Fibroblast of mammary gland (primary cell): ENCODE measurements around the gene C10orf105.
A peak's percentile ranks its signal among the peaks of the same experiment; 100 is the strongest.

Experiments used
- DNase-seq: peaks from one replicate; pipeline ENCODE4 v3.0.0-alpha.2; 2010; ENCODE audit warnings: low read depth
- H3K4me3 ChIP-seq: 2 replicates; pipeline ENCODE4 v1.5.1; 2011; ENCODE audit warnings: low read depth, mild to moderate bottlenecking, low read length, moderate library complexity; ENCODE audit not compliant: control insufficient read depth
- TF ChIP-seq, protein P1 (sequence below): conservative IDR thresholded peaks from 2 replicates; pipeline ENCODE4 v1.5.1; 2011; ENCODE audit warnings: low read depth, low read length, inconsistent platforms; ENCODE audit not compliant: control insufficient read depth, insufficient read depth

The C10orf105 gene

DNA sequence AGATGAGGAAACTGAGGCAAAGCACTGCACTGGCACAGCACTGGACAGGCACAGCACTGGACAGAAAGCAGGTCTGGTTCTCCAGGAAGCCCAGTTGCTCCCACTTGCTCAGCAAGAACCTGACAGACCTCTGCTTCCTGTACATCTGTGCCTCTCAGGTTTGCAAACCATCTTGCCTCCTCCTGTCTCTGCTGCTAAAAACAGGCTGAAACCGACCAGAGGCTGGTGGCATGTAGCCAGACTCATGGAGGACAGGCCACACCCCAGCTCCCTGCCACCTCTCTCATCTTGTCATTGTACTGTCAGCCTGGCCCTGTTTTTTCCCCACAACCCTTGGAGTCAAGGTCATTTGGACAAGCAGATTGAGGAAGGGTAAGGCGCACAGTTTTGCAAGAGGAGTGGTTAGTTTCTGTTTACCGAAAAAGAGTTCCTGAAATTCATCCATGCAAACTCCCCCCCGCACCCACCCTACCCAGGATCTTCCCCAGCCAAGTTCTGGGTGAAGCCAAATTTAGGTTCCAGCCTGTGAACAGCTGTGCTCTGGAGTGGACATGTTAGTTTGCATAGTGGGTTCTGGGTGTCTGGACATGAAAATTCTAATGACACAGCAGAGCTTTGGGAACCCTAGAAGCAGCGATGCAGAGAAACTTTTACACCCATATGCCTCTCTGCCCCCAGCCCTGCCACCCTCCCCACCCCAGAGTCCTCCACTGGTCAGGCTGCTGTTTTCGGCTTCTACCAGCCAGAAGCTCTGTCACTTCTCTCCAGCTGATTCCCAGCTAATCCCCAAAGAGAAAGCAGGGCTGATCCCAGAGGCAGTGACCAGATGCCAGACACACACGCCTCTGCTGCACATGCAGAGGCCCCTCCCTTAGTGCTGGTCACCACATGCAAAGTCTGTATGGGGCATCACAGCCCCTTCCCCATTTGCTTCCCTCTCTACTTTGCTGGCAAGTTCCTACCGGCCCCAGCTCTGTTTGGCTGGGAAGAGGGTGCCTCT, 8.5 kb upstream of the C10orf105 start:
- DNase-seq, result peak; percentile 7
- TF ChIP-seq, protein P1, sequence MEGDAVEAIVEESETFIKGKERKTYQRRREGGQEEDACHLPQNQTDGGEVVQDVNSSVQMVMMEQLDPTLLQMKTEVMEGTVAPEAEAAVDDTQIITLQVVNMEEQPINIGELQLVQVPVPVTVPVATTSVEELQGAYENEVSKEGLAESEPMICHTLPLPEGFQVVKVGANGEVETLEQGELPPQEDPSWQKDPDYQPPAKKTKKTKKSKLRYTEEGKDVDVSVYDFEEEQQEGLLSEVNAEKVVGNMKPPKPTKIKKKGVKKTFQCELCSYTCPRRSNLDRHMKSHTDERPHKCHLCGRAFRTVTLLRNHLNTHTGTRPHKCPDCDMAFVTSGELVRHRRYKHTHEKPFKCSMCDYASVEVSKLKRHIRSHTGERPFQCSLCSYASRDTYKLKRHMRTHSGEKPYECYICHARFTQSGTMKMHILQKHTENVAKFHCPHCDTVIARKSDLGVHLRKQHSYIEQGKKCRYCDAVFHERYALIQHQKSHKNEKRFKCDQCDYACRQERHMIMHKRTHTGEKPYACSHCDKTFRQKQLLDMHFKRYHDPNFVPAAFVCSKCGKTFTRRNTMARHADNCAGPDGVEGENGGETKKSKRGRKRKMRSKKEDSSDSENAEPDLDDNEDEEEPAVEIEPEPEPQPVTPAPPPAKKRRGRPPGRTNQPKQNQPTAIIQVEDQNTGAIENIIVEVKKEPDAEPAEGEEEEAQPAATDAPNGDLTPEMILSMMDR, result no peak
- H3K4me3 ChIP-seq, result no peak overlapping the region

DNA sequence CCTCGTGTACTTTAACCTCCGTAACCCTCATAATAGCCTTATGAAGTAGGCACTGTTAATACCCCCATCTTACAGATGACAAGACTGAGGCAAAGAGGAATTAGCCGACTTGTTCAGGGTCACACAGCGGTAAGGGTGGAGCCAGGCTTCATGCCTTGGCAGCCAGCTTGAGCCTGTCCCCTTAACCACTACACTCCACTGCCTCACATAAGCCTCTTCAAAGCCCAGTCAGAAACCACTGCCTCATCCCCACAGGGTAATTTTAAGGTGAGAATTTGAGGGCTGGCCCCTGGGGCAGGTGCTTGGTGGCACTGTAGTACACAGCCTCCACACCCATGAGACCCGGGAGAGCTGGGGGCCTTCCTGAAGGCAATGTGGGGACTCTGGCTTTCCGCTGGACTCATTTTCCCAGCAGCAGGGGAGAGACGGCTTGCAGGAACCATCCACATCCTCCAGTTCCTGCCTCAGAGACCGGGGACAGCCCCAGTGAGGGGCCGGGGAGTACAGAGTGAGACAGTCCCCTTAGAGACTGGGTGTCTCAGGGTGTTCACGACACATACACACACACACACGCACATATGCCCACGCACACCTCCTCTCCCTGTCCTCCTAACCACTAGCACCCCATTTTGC, 7.6 kb upstream of the C10orf105 start:
- TF ChIP-seq, protein P1, result no peak
- no peak overlapping the region for H3K4me3 ChIP-seq
- no peak for DNase-seq

DNA sequence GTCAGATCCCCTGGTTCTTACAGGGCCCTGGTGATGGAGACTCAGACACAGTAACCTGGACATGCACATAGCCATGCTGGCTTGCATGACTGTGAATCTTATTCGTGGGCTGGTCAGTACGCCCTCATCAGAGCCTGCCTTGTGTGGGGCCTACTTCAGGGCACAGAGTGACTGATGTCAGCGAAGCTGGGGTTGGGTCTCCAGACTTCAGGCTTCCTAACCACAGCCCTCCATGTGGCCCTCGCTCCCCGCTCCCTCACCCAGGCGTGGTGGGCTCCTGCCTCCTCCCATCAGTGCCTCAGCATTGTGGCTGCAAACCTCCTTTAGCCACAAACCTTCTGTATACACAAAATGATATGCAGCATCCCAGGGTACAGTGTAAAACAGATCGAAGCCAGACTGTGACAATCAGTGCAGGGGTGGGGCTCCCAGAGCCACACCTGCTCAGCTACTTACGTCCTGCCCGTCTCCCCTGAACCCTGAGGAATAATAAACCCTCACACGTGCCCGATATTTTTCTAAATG, 7.1 kb upstream of the C10orf105 start:
- TF ChIP-seq, protein P1, result no peak
- no peak overlapping the region for H3K4me3 ChIP-seq
- DNase-seq, result no peak

DNA sequence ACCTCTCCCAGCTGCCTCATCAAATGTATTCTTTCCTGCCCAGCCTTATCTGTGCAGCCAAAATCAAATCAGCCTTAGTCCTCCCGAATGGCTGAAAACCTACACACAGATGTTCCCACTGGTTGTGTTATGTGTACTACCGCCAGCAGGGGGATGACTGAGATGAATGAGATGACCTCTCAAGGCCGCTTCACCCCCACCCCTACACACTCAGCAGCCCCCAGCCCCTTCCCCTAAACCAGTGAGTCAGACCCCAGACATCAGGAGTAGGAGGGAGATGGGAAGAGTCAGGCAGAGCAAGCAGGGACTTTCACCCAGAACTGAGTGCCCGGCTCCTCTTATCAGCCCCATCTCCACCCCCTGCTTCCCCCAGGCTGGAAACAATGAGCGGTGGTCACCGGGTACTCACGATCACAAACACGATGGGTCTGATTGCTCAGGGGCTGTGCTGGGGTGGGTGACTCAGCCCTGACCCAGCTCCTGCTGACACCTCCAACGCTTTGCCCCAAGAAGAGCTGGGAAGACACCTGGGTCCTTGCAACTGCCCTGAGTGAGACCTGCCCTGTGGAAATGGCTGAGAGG, 6.5 kb upstream of the C10orf105 start:
- DNase-seq, result peak; percentile 36
- H3K4me3 ChIP-seq, result no peak overlapping the region
- TF ChIP-seq, protein P1, result peak; percentile 49

GRCh38 chr10:71725249-71725648, 5.7 kb upstream of the C10orf105 start:
- H3K4me3 ChIP-seq, result no peak overlapping the region
- TF ChIP-seq, protein P1, result no peak
- no peak for DNase-seq

DNA sequence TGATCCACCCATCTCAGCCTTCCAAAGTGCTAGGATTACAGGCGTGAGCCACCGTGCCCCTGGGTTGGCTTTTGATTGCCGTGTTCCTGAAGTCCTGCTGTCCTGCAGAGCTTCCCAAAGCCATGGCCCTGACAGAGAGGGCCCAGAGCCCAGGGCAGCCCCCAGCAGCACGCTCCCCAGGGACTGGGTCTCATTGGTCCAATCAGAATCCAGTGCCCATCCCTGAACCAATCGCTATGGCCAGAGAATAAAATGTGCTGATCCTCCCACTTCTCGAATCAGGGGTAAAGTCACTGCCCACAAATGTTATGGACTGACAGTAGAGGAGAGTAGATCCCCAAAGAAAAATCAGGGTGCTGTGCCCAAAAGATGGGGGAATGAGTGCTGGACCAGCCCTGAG, 5.0 kb upstream of the C10orf105 start:
- no peak for DNase-seq
- TF ChIP-seq, protein P1, result no peak
- no peak overlapping the region for H3K4me3 ChIP-seq
